Central memory CD8-positive, alpha-beta T cell (primary cell): ENCODE measurements around the gene GAREM2.

Experiments
- ATAC-seq: fragments of 150-1000 bp; cut with Tn5 transposase; replicated peaks from 2 replicates; pipeline ENCODE4 v1.10.0; 2022; ENCODE audit warnings: mild to moderate bottlenecking, moderate FRiP score, moderate number of reproducible peaks; ENCODE audit not compliant: poor library complexity, severe bottlenecking; ENCODE audit errors: extremely low read depth
- DNase-seq, 2 donors: peaks; one replicate each; pipeline ENCODE4 v3.0.0; 2021; ENCODE audit warnings: low spot score in 2 of 2
- H3K27ac Mint-ChIP-seq: one replicate; pipeline ENCODE4 v1.8.0; 2022; ENCODE audit warnings: low read depth, mild to moderate bottlenecking, moderate library complexity, mixed read lengths
- H3K27me3 Mint-ChIP-seq: one replicate; pipeline ENCODE4 v1.8.0; 2022; ENCODE audit warnings: mixed read lengths
- H3K36me3 Mint-ChIP-seq: one replicate; pipeline ENCODE4 v1.8.0; 2022; ENCODE audit warnings: mild to moderate bottlenecking, moderate library complexity, mixed read lengths; ENCODE audit not compliant: insufficient read depth
- H3K4me1 Mint-ChIP-seq: one replicate; pipeline ENCODE4 v1.8.0; 2022; ENCODE audit warnings: mixed read lengths
- H3K4me3 Mint-ChIP-seq: one replicate; pipeline ENCODE4 v1.8.0; 2022; ENCODE audit warnings: mild to moderate bottlenecking, moderate library complexity, mixed read lengths
- H3K9me3 Mint-ChIP-seq: one replicate; pipeline ENCODE4 v1.8.0; 2022; ENCODE audit warnings: mixed read lengths

GAREM2 gene

GRCh38 chr2:26195040-26195984 is 22.4 kb downstream of the GAREM2 start:
- ATAC-seq (no peak), DNase-seq (no peak)
- no peaks in the 10 kb centered on the region for H3K27me3 Mint-ChIP-seq
- H3K27ac Mint-ChIP-seq, result no peak overlapping the region
- H3K4me1 Mint-ChIP-seq, result no peaks in the 10 kb centered on the region
- no peaks in the 10 kb centered on the region for H3K9me3 Mint-ChIP-seq
- H3K4me3 Mint-ChIP-seq, result no peak overlapping the region
- peaks cover 52% of the 10 kb centered on the region for H3K36me3 Mint-ChIP-seq

- no peak for ATAC-seq
- no peaks in the 10 kb centered on the region for H3K27me3 Mint-ChIP-seq
- no peak overlapping the region for H3K4me3 Mint-ChIP-seq
- H3K4me1 Mint-ChIP-seq, result no peaks in the 10 kb centered on the region
- peaks cover 55% of the 10 kb centered on the region for H3K36me3 Mint-ChIP-seq
- no peak overlapping the region for H3K27ac Mint-ChIP-seq
- no peaks in the 10 kb centered on the region for H3K9me3 Mint-ChIP-seq
- DNase-seq, result no peak
These were observed 24.0 kb downstream of the GAREM2 start for GRCh38 chr2:26196683-26197418.

- no peak for DNase-seq
- Mint-ChIP-seq H3K27ac (no peak overlapping the region), H3K4me1 (no peaks in the 10 kb centered on the region), H3K36me3 (peaks cover 60% of the 10 kb centered on the region), H3K9me3 (no peaks in the 10 kb centered on the region), H3K27me3 (no peaks in the 10 kb centered on the region), H3K4me3 (no peak overlapping the region)
- ATAC-seq, result no peak
These were observed 24.6 kb downstream of the GAREM2 start for GRCh38 chr2:26197516-26197915.

GRCh38 chr2:26202981-26203490 is 30.1 kb downstream of the GAREM2 start:
- H3K4me3 Mint-ChIP-seq, result no peak overlapping the region
- DNase-seq, result no peak
- H3K4me1 Mint-ChIP-seq, result no peaks in the 10 kb centered on the region
- H3K27me3 Mint-ChIP-seq, result no peaks in the 10 kb centered on the region
- H3K36me3 Mint-ChIP-seq, result peaks cover 63% of the 10 kb centered on the region
- H3K27ac Mint-ChIP-seq, result no peak overlapping the region
- no peak for ATAC-seq
- no peaks in the 10 kb centered on the region for H3K9me3 Mint-ChIP-seq

GRCh38 chr2:26203906-26204305 is 31.0 kb downstream of the GAREM2 start:
- ATAC-seq, result no peak
- DNase-seq, result no peak
- Mint-ChIP-seq H3K4me1 (no peaks in the 10 kb centered on the region), H3K27ac (peak overlapping the region; percentile 35), H3K4me3 (no peak overlapping the region), H3K36me3 (peaks cover 62% of the 10 kb centered on the region), H3K27me3 (no peaks in the 10 kb centered on the region), H3K9me3 (no peaks in the 10 kb centered on the region)

- H3K36me3 Mint-ChIP-seq, result peaks cover 68% of the 10 kb centered on the region
- no peak overlapping the region for H3K27ac Mint-ChIP-seq
- no peaks in the 10 kb centered on the region for H3K27me3 Mint-ChIP-seq
- DNase-seq (no peak), ATAC-seq (no peak)
- no peak overlapping the region for H3K4me3 Mint-ChIP-seq
- H3K4me1 Mint-ChIP-seq, result peaks cover 6% of the 10 kb centered on the region
- H3K9me3 Mint-ChIP-seq, result no peaks in the 10 kb centered on the region
These were observed 39.1 kb downstream of the GAREM2 start for GRCh38 chr2:26212011-26212410.

GRCh38 chr2:26214759-26215158 is 41.9 kb downstream of the GAREM2 start:
- ATAC-seq, result no peak
- H3K4me3 Mint-ChIP-seq, result no peak overlapping the region
- H3K27ac Mint-ChIP-seq, result no peak overlapping the region
- no peaks in the 10 kb centered on the region for H3K9me3 Mint-ChIP-seq
- H3K4me1 Mint-ChIP-seq, result peaks cover 10% of the 10 kb centered on the region
- DNase-seq, result no peak
- H3K36me3 Mint-ChIP-seq, result peaks cover 59% of the 10 kb centered on the region
- no peaks in the 10 kb centered on the region for H3K27me3 Mint-ChIP-seq

GRCh38 chr2:26215833-26216232 is 42.9 kb downstream of the GAREM2 start:
- no peak overlapping the region for H3K4me3 Mint-ChIP-seq
- H3K36me3 Mint-ChIP-seq, result peaks cover 55% of the 10 kb centered on the region
- ATAC-seq, result no peak
- H3K27ac Mint-ChIP-seq, result no peak overlapping the region
- H3K9me3 Mint-ChIP-seq, result no peaks in the 10 kb centered on the region
- no peaks in the 10 kb centered on the region for H3K27me3 Mint-ChIP-seq
- peaks cover 15% of the 10 kb centered on the region for H3K4me1 Mint-ChIP-seq
- DNase-seq, result no peak

- Mint-ChIP-seq H3K9me3 (no peaks in the 10 kb centered on the region), H3K27ac (no peak overlapping the region), H3K4me3 (no peak overlapping the region), H3K4me1 (peaks cover 15% of the 10 kb centered on the region), H3K36me3 (peaks cover 48% of the 10 kb centered on the region), H3K27me3 (no peaks in the 10 kb centered on the region)
- no peak for ATAC-seq
- DNase-seq, result no peak
These were observed 43.7 kb downstream of the GAREM2 start for GRCh38 chr2:26216587-26216986.

GRCh38 chr2:26217720-26218119 is 44.8 kb downstream of the GAREM2 start:
- H3K27ac Mint-ChIP-seq, result no peak overlapping the region
- H3K4me1 Mint-ChIP-seq, result peaks cover 15% of the 10 kb centered on the region
- ATAC-seq (no peak), DNase-seq (no peak)
- H3K4me3 Mint-ChIP-seq, result no peak overlapping the region
- H3K27me3 Mint-ChIP-seq, result no peaks in the 10 kb centered on the region
- H3K9me3 Mint-ChIP-seq, result no peaks in the 10 kb centered on the region
- peaks cover 40% of the 10 kb centered on the region for H3K36me3 Mint-ChIP-seq

GRCh38 chr2:26223018-26223417 is 50.1 kb downstream of the GAREM2 start:
- H3K9me3 Mint-ChIP-seq, result no peaks in the 10 kb centered on the region
- H3K27ac Mint-ChIP-seq, result no peak overlapping the region
- H3K36me3 Mint-ChIP-seq, result peaks cover 27% of the 10 kb centered on the region
- H3K4me3 Mint-ChIP-seq, result no peak overlapping the region
- peaks cover 9% of the 10 kb centered on the region for H3K4me1 Mint-ChIP-seq
- no peaks in the 10 kb centered on the region for H3K27me3 Mint-ChIP-seq
- DNase-seq, result no peak
- ATAC-seq, result no peak

GRCh38 chr2:26224095-26224494 is 51.2 kb downstream of the GAREM2 start:
- Mint-ChIP-seq H3K27me3 (no peaks in the 10 kb centered on the region), H3K4me1 (peaks cover 9% of the 10 kb centered on the region), H3K4me3 (no peak overlapping the region), H3K9me3 (no peaks in the 10 kb centered on the region), H3K27ac (no peak overlapping the region), H3K36me3 (peaks cover 35% of the 10 kb centered on the region)
- DNase-seq, result no peak
- no peak for ATAC-seq

GRCh38 chr2:26229595-26229994 is 56.7 kb downstream of the GAREM2 start:
- no peaks in the 10 kb centered on the region for H3K27me3 Mint-ChIP-seq
- DNase-seq (no peak), ATAC-seq (no peak)
- no peak overlapping the region for H3K4me3 Mint-ChIP-seq
- no peaks in the 10 kb centered on the region for H3K4me1 Mint-ChIP-seq
- no peaks in the 10 kb centered on the region for H3K9me3 Mint-ChIP-seq
- H3K36me3 Mint-ChIP-seq, result peaks cover 67% of the 10 kb centered on the region
- no peak overlapping the region for H3K27ac Mint-ChIP-seq
